Osteoblast (primary cell): Measurements from ENCODE around the gene EXOC7. TPM values are rescaled to one million over a fixed set of nuclear protein-coding genes. Genes with fewer than 3 reads are reported as not detected.

ENCODE experiments used
- DNase-seq: peaks from one replicate; pipeline ENCODE4 v3.0.0; 2011; ENCODE audit warnings: low spot score, mixed read lengths; ENCODE audit not compliant: insufficient read length; ENCODE audit errors: missing footprints
- H2AFZ ChIP-seq: 2 replicates; pipeline ENCODE4 v1.6.0; 2011; ENCODE audit warnings: mild to moderate bottlenecking, low read length
- H3K27ac ChIP-seq: 2 replicates; pipeline ENCODE4 v1.5.1; 2011; ENCODE audit warnings: mild to moderate bottlenecking, low read depth, low read length, moderate library complexity
- H3K27me3 ChIP-seq: 2 replicates; pipeline ENCODE4 v1.6.0; 2012; ENCODE audit warnings: mild to moderate bottlenecking, control low read depth, inconsistent platforms, low read length, moderate library complexity; ENCODE audit not compliant: insufficient read depth
- H3K36me3 ChIP-seq: 2 replicates; pipeline ENCODE4 v1.5.1; 2011; ENCODE audit warnings: mild to moderate bottlenecking, low read length, control low read depth, moderate library complexity; ENCODE audit not compliant: insufficient read depth
- H3K4me1 ChIP-seq: 2 replicates; pipeline ENCODE4 v1.5.1; 2011; ENCODE audit warnings: mild to moderate bottlenecking, low read length, control low read depth, moderate library complexity; ENCODE audit not compliant: insufficient read depth
- H3K4me2 ChIP-seq: 2 replicates; pipeline ENCODE4 v1.6.0; 2011; ENCODE audit warnings: mild to moderate bottlenecking, low read length; ENCODE audit not compliant: insufficient read depth
- H3K4me3 ChIP-seq: fragments of 200-600 bp; sonication (generic); 3 replicates; pipeline ENCODE4 v1.5.1; 2012; ENCODE audit warnings: mild to moderate bottlenecking, low read length, inconsistent platforms; ENCODE audit not compliant: insufficient read depth
- H3K79me2 ChIP-seq: 2 replicates; pipeline ENCODE4 v1.6.0; 2012; ENCODE audit warnings: mild to moderate bottlenecking, low read length, control low read depth, inconsistent platforms; ENCODE audit not compliant: insufficient read depth
- H3K9me3 ChIP-seq: 2 replicates; pipeline ENCODE4 v1.5.1; 2011; ENCODE audit warnings: low read depth, low read length, control low read depth
- H4K20me1 ChIP-seq: 2 replicates; pipeline ENCODE4 v1.6.0; 2012; ENCODE audit warnings: mild to moderate bottlenecking, low read length, control low read depth; ENCODE audit not compliant: insufficient read depth
- CTCF ChIP-seq: IDR thresholded peaks from 2 replicates; pipeline ENCODE4 v1.5.1; 2011; ENCODE audit warnings: mild to moderate bottlenecking, low read depth, low read length, moderate library complexity; ENCODE audit errors: extremely low read depth
- total RNA-seq: library from RNA; depleted of rRNA; stranded (reverse); fragments of >200 nt; gene quantifications from 2 replicates; pipeline ENCODE4 v1.2.3, GENCODE V29; 2012

The EXOC7 gene
- total RNA-seq, 1 donor = 102 TPM

GRCh38 chr17:76077584-76078110, 25.9 kb downstream of the EXOC7 start:
- Histone ChIP-seq H3K36me3 (no peaks in the 10 kb centered on the region), H3K9me3 (no peaks in the 10 kb centered on the region), H3K27ac (no peak overlapping the region), H3K79me2 (peaks cover 3% of the 10 kb centered on the region), H4K20me1 (peaks cover 7% of the 10 kb centered on the region), H2AFZ (no peak overlapping the region), H3K4me1 (no peaks in the 10 kb centered on the region), H3K27me3 (peaks cover 66% of the 10 kb centered on the region), H3K4me2 (no peak overlapping the region), H3K4me3 (no peak overlapping the region)
- no peak for TF ChIP-seq CTCF
- DNase-seq = peak; percentile 88

GRCh38 chr17:76076765-76077583, 26.6 kb downstream of the EXOC7 start:
- Histone ChIP-seq H3K27ac (no peak overlapping the region), H4K20me1 (peaks cover 2% of the 10 kb centered on the region), H3K4me1 (no peaks in the 10 kb centered on the region), H3K9me3 (no peaks in the 10 kb centered on the region), H3K4me3 (no peak overlapping the region), H3K36me3 (no peaks in the 10 kb centered on the region), H3K79me2 (peaks cover 10% of the 10 kb centered on the region), H3K27me3 (peaks cover 66% of the 10 kb centered on the region), H2AFZ (no peak overlapping the region), H3K4me2 (no peak overlapping the region)
- no peak for TF ChIP-seq CTCF
- DNase-seq = peak; percentile 76

GRCh38 chr17:76076146-76076764, 27.3 kb downstream of the EXOC7 start:
- Histone ChIP-seq H3K36me3 (no peaks in the 10 kb centered on the region), H2AFZ (no peak overlapping the region), H3K79me2 (peaks cover 17% of the 10 kb centered on the region), H3K9me3 (no peaks in the 10 kb centered on the region), H3K4me1 (peaks cover 1% of the 10 kb centered on the region), H3K4me3 (no peak overlapping the region), H4K20me1 (peaks cover 7% of the 10 kb centered on the region), H3K27me3 (peaks cover 66% of the 10 kb centered on the region), H3K27ac (no peak overlapping the region), H3K4me2 (no peak overlapping the region)
- DNase-seq = peak; percentile 70
- TF ChIP-seq CTCF = no peak
